ENCODE data around the gene HYCC1. TPM values are rescaled to one million over a fixed set of nuclear protein-coding genes. Genes with fewer than 3 reads are reported as not detected.
"Not testable (repeated sequence)": the region's sequence is repeated elsewhere in the genome, so short reads cannot be mapped to it uniquely, and the experiment has no call there.

Gene HYCC1
- total and polyA plus RNA-seq, 9 donors = 8.3 to 27.4 (median 24.2) TPM

DNA sequence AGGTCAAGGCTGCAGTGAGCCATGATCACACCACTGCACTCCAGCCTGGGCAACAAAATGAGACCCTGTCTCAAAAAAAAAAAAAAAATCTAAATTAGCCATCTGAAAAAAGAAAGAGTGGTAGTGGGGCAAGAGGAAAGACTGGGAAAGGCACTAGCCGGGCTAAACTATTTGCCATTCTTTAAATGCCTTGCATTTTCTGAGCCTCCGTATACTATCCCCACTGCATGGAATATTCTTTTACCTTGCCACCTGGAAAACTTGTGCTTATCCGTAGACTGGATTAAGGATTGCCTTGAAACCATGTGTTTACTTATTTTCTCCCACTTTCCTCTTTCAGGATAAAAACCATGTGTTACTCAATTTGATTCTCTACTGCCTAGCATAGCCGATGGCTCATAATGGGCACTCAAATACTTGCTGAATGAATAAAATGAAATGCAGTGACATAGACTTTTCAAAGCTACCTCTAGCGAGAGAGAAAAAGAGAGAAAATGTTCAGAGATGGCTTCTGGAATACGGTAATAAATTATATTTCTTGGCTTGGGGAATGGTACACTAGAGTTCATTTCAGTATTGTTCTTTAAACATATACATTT, 30.6 kb downstream of the HYCC1 start:
- TF ChIP-seq, protein P1, sequence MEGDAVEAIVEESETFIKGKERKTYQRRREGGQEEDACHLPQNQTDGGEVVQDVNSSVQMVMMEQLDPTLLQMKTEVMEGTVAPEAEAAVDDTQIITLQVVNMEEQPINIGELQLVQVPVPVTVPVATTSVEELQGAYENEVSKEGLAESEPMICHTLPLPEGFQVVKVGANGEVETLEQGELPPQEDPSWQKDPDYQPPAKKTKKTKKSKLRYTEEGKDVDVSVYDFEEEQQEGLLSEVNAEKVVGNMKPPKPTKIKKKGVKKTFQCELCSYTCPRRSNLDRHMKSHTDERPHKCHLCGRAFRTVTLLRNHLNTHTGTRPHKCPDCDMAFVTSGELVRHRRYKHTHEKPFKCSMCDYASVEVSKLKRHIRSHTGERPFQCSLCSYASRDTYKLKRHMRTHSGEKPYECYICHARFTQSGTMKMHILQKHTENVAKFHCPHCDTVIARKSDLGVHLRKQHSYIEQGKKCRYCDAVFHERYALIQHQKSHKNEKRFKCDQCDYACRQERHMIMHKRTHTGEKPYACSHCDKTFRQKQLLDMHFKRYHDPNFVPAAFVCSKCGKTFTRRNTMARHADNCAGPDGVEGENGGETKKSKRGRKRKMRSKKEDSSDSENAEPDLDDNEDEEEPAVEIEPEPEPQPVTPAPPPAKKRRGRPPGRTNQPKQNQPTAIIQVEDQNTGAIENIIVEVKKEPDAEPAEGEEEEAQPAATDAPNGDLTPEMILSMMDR (IDR thresholded peaks at IDR 0.05) = no peak
- no peak for TF ChIP-seq POLR2A (IDR thresholded peaks at IDR 0.05)
- no peak for TF ChIP-seq EP300 (IDR thresholded peaks at IDR 0.05)
- no peak for DNase-seq
- no peaks in the 10 kb centered on the region for H3K9me3 ChIP-seq
- no peak overlapping the region for H3K27ac ChIP-seq
- H3K36me3 ChIP-seq = no peaks in the 10 kb centered on the region
- no peaks in the 10 kb centered on the region for H3K27me3 ChIP-seq
- intact Hi-C loops (cut with DNase I) = no loop called here
- no peak overlapping the region for H3K4me3 ChIP-seq
- 91 to 96% (median 95%) methylated on average over 6 of the region's 6 CpGs for WGBS, 3 donors
- H3K4me1 ChIP-seq (ENCODE audit: insufficient read depth) = no peaks in the 10 kb centered on the region

DNA sequence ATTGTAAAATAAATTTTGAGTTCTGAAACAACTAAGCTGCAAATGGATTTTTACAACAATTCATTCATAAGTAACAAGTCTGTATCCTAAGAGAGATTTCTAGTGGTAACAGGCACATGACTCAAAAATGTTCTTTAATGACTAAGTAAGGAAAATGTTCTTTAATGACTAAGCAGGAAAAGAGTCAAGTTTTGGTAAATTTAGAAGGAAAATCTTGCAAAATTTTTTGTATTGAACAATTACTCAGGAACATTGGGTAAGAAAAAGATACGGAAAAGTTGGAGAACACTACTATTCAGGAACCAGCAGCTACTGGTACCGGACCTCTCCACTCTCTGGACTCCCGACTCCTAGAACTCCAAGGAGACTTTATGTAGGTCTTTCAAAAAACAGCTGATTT, 33.5 kb downstream of the HYCC1 start:
- WGBS, 3 donors = 75 to 89% (median 76%) methylated on average over 3 of the region's 3 CpGs
- Histone ChIP-seq H3K9me3 (no peaks in the 10 kb centered on the region), H3K27ac (no peak overlapping the region), H3K4me1 (ENCODE audit: insufficient read depth) (no peaks in the 10 kb centered on the region), H3K36me3 (no peaks in the 10 kb centered on the region), H3K27me3 (no peaks in the 10 kb centered on the region), H3K4me3 (no peak overlapping the region)
- no peak for DNase-seq
- TF ChIP-seq, protein P1 (IDR thresholded peaks at IDR 0.05) = no peak
- no peak for TF ChIP-seq POLR2A (IDR thresholded peaks at IDR 0.05)
- TF ChIP-seq EP300 (IDR thresholded peaks at IDR 0.05) = no peak
- intact Hi-C loops (cut with DNase I) = no loop called here

DNA sequence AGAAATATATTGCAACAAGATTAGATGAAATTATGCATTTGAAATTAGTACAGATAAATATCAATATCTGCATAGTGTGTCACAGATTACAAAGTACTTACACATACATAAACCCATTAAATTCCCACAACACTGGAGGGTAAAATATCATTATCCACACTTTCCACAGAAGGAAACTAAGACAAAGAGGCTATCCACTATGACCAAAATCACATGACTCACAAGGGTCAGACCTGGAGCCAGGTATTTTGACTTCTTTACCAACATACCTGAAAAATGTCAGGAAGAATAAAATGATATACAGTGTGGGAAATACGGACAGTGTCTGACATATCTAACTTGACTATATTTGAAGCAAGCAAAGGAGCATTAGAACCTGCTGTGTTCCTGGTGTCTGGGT, 34.1 kb downstream of the HYCC1 start:
- DNase-seq = no peak
- no peak for TF ChIP-seq EP300 (IDR thresholded peaks at IDR 0.05)
- TF ChIP-seq POLR2A (IDR thresholded peaks at IDR 0.05) = no peak
- TF ChIP-seq, protein P1 (IDR thresholded peaks at IDR 0.05) = no peak
- intact Hi-C loops (cut with DNase I) = no loop called here
- no peak overlapping the region for H3K27ac ChIP-seq
- no peaks in the 10 kb centered on the region for H3K9me3 ChIP-seq
- 94 to 99% (median 95%) methylated on average over 1 of the region's 1 CpG for WGBS, 3 donors
- H3K27me3 ChIP-seq = no peaks in the 10 kb centered on the region
- H3K36me3 ChIP-seq = no peaks in the 10 kb centered on the region
- H3K4me3 ChIP-seq = no peak overlapping the region
- H3K4me1 ChIP-seq (ENCODE audit: insufficient read depth) = no peaks in the 10 kb centered on the region

DNA sequence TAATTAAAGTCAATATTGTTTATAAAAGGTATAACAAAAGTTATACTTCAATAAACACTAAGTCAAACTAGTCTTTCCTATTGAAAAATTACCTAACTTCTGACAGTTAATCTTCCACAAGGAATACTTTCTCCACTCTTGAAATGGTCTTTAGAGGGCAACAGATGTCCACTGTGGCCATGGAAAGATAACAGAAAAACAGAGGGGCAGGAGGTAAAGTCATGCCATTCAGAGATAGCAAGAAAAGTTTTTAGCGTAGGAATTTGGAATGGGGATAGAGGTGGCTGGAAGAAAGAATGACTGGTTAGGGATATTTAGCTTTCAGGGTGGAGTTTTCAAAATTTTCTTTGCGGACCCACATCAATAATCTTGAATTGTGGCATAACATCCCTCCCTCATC, 34.7 kb downstream of the HYCC1 start:
- no peak for TF ChIP-seq EP300 (IDR thresholded peaks at IDR 0.05)
- TF ChIP-seq, protein P1 (IDR thresholded peaks at IDR 0.05) = no peak
- no peak for TF ChIP-seq POLR2A (IDR thresholded peaks at IDR 0.05)
- 75 to 95% (median 88%) methylated on average over 2 of the region's 2 CpGs for WGBS, 3 donors
- DNase-seq = no peak
- intact Hi-C loops (cut with DNase I) = no loop called here
- no peaks in the 10 kb centered on the region for H3K36me3 ChIP-seq
- no peaks in the 10 kb centered on the region for H3K9me3 ChIP-seq
- H3K27me3 ChIP-seq = no peaks in the 10 kb centered on the region
- no peak overlapping the region for H3K27ac ChIP-seq
- no peaks in the 10 kb centered on the region for H3K4me1 ChIP-seq (ENCODE audit: insufficient read depth)
- no peak overlapping the region for H3K4me3 ChIP-seq

DNA sequence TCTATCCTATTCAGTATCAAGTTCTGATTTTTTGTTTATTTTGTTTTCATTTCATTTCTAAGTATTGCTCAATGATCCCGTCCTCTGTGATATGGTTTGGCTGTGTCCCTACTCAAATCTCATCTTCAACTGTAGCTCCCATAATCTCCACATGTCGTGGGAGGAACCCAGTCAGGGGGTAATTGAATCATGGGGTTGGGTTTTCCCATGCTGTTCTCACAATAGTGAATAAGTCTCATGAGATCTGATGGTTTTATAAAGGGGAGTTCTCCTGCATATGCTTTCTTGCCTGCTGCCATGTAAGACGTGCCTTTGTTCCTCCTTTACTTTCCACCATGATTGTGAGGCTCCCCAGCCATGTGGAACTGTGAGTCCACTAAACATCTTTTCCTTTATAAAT, 39.3 kb downstream of the HYCC1 start:
- intact Hi-C loops (cut with DNase I); H3K4me1 ChIP-seq (ENCODE audit: insufficient read depth); H3K4me3 ChIP-seq; H3K27me3 ChIP-seq; H3K36me3 ChIP-seq; H3K27ac ChIP-seq; DNase-seq; H3K9me3 ChIP-seq: not testable (repeated sequence)
- WGBS, 3 donors = 61 to 97% (median 91%) methylated on average over 3 of the region's 3 CpGs
